GM12865 (cell line): ENCODE data around the gene CRB2.

Experiments used
- DNase-seq: peaks from one replicate; pipeline ENCODE4 v3.0.0; 2010; ENCODE audit warnings: low read depth
- H3K4me3 ChIP-seq: 2 replicates; pipeline ENCODE4 v1.5.1; 2011; ENCODE audit warnings: mild to moderate bottlenecking, low read depth, low read length, control low read depth
- CTCF ChIP-seq: IDR thresholded peaks from 2 replicates; pipeline ENCODE4 v1.5.1; 2011; ENCODE audit warnings: low read length, control low read depth, low read depth, inconsistent platforms; ENCODE audit not compliant: insufficient read depth; ENCODE audit errors: missing control alignments

Gene CRB2

GRCh38 chr9:123342247-123342646 lies 13.8 kb upstream of the CRB2 start:
- no peak for DNase-seq
- H3K4me3 ChIP-seq: no peak overlapping the region
- no peak for TF ChIP-seq CTCF

- DNase-seq: peak; percentile 90
- no peak for TF ChIP-seq CTCF
- peak overlapping the region; percentile 1 for H3K4me3 ChIP-seq
Measured at GRCh38 chr9:123343443-123344191, 12.4 kb upstream of the CRB2 start.

- no peak for TF ChIP-seq CTCF
- H3K4me3 ChIP-seq: peak overlapping the region; percentile 1
- peak; percentile 75 for DNase-seq
Measured at GRCh38 chr9:123344192-123344949, 11.6 kb upstream of the CRB2 start.

GRCh38 chr9:123345567-123345955 lies 10.4 kb upstream of the CRB2 start:
- no peak for TF ChIP-seq CTCF
- no peak for DNase-seq
- no peak overlapping the region for H3K4me3 ChIP-seq

- no peak overlapping the region for H3K4me3 ChIP-seq
- no peak for TF ChIP-seq CTCF
- no peak for DNase-seq
Measured at GRCh38 chr9:123346026-123346425, 10.0 kb upstream of the CRB2 start.

DNA sequence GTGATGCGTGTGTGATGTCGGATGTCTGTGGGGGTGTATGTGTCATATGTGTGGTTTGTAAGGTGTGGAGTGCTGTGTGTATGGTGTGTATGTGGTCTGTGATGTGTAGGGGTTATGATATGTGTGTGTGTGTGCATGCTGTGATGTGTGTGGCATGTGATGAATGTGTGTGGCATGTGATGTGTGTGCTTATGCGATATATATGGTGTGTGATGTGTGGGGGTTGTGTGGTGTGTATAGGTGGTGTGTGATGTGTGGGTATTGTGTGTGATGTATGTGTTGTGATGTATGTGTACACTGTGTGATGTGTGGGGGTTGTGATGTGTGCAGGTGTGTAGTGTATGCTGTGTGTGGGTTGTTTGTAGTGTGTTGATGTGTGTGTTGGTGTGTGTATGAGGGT lies 9.2 kb upstream of the CRB2 start:
- no peak for TF ChIP-seq CTCF
- no peak overlapping the region for H3K4me3 ChIP-seq
- DNase-seq: no peak
